A549 (cell line): ENCODE results near the gene ROBO3.

Source experiments
- ATOH8 ChIP-seq: fragments of 250-450 bp; sonication (Bioruptor Pico); IDR thresholded peaks from 2 replicates; pipeline ENCODE4 v1.5.0; 2020; ENCODE audit warnings: low read depth, mild to moderate bottlenecking, moderate library complexity
- CHD2 ChIP-seq: fragments of 150-350 bp; IDR thresholded peaks from 2 replicates; pipeline ENCODE4 v1.6.1; 2014; ENCODE audit warnings: low read length; ENCODE audit not compliant: partially characterized antibody
- CHD4 ChIP-seq: fragments of 200-600 bp; sonication (generic); IDR thresholded peaks from 2 replicates; pipeline ENCODE4 v1.6.1; 2016; ENCODE audit warnings: antibody characterized with exemption, mild to moderate bottlenecking, borderline replicate concordance
- CTCF ChIP-seq: fragments of >200 bp; sonication (Bioruptor Twin); formaldehyde crosslinking; IDR thresholded peaks from 3 replicates; pipeline ENCODE4 v1.5.1; 2016
- EP300 ChIP-seq, 2 experiments: fragments of >200 bp; sonication (Bioruptor Twin); formaldehyde crosslinking; IDR thresholded peaks; 2 replicates in 1 of 2; 3 replicates in 1 of 2; pipeline ENCODE4 v1.6.1; 2016 to 2017
- HDAC2 ChIP-seq: fragments of 200-600 bp; sonication (generic); IDR thresholded peaks from 2 replicates; pipeline ENCODE4 v1.6.1; 2016
- JUN ChIP-seq, 2 experiments: fragments of >200 bp; sonication (Bioruptor Twin); formaldehyde crosslinking; IDR thresholded peaks; 2 replicates in 1 of 2; 3 replicates in 1 of 2; pipeline ENCODE4 v1.6.1; 2016 to 2017
- JUNB ChIP-seq: fragments of >200 bp; sonication (Bioruptor Twin); formaldehyde crosslinking; IDR thresholded peaks from 2 replicates; pipeline ENCODE4 v1.6.1; 2016
- MYC ChIP-seq: IDR thresholded peaks from 2 replicates; pipeline ENCODE4 v1.6.1; 2012; ENCODE audit warnings: mild to moderate bottlenecking, inconsistent platforms, low read length, improper control_type of control experiment, borderline replicate concordance
- POLR2A ChIP-seq: IDR thresholded peaks from 2 replicates; pipeline ENCODE4 v1.6.1; 2012; ENCODE audit warnings: mild to moderate bottlenecking, low read length
- RAD21 ChIP-seq, 2 experiments: fragments of >200 bp in 1 of 2; sonication (Bioruptor Twin) in 1 of 2; formaldehyde crosslinking in 1 of 2; IDR thresholded peaks in 1 of 2; conservative IDR thresholded peaks in 1 of 2; 2 replicates in 1 of 2; 3 replicates in 1 of 2; pipeline ENCODE4 v1.6.1; 2012 to 2018; ENCODE audit warnings: inconsistent platforms in 1 of 2
- RARB ChIP-seq: fragments of 250-450 bp; sonication (Bioruptor Pico); IDR thresholded peaks from 2 replicates; pipeline ENCODE4 v1.8.0; 2021; ENCODE audit warnings: mild to moderate bottlenecking, moderate library complexity
- REST ChIP-seq: fragments of 200-600 bp; sonication (generic); IDR thresholded peaks from 2 replicates; pipeline ENCODE4 v1.6.1; 2016; ENCODE audit warnings: antibody characterized with exemption, mild to moderate bottlenecking, moderate library complexity
- SMC3 ChIP-seq: fragments of >200 bp; sonication (Bioruptor Twin); formaldehyde crosslinking; IDR thresholded peaks from 3 replicates; pipeline ENCODE4 v1.6.1; 2018; ENCODE audit warnings: inconsistent platforms

- TF ChIP-seq HDAC2 (no peak), CTCF (no peak), REST (no peak), MYC (no peak), EP300 (IDR thresholded peaks at IDR 0.05) (no peak), JUN (IDR thresholded peaks at IDR 0.05) (no peak), POLR2A (no peak), RAD21 (conservative IDR thresholded peaks at IDR 0.05 in 1 of 2, IDR thresholded peaks at IDR 0.05 in 1 of 2) (no peak), CHD2 (no peak), SMC3 (no peak), ATOH8 (no peak), RARB (CRISPR knock-in tag) (no peak), JUNB (no peak), CHD4 (no peak)
These were observed at the start of gene ROBO3 for GRCh38 chr11:124865181-124865901.
